Hepatocyte (in vitro differentiated cells): Measurements from ENCODE around the gene NPM3. TPM values are rescaled to one million over a fixed set of nuclear protein-coding genes. Genes with fewer than 3 reads are reported as not detected.

Source experiments
- DNase-seq: peaks from one replicate; pipeline ENCODE4 v3.0.0-alpha.2; 2016; ENCODE audit warnings: low spot score
- H2AFZ ChIP-seq: fragments of 200-600 bp; sonication (generic); 2 replicates; pipeline ENCODE4 v1.6.0; 2016; ENCODE audit warnings: antibody characterized with exemption, mild to moderate bottlenecking
- H3K27ac ChIP-seq: fragments of 200-600 bp; sonication (generic); 2 replicates; pipeline ENCODE4 v1.5.1; 2016; ENCODE audit warnings: mild to moderate bottlenecking
- H3K27me3 ChIP-seq: fragments of 200-600 bp; sonication (generic); 2 replicates; pipeline ENCODE4 v1.6.1; 2016
- H3K36me3 ChIP-seq: fragments of 200-600 bp; sonication (generic); replicated peaks from 2 replicates; pipeline ENCODE4 v1.5.1; 2016; ENCODE audit warnings: low read depth; ENCODE audit not compliant: insufficient read depth
- H3K4me1 ChIP-seq: fragments of 200-600 bp; sonication (generic); 2 replicates; pipeline ENCODE4 v1.5.1; 2016; ENCODE audit warnings: mild to moderate bottlenecking, moderate library complexity; ENCODE audit not compliant: insufficient read depth
- H3K4me2 ChIP-seq: fragments of 200-600 bp; sonication (generic); 2 replicates; pipeline ENCODE4 v1.6.0; 2016
- H3K4me3 ChIP-seq: fragments of 200-600 bp; sonication (generic); 2 replicates; pipeline ENCODE4 v1.5.1; 2016; ENCODE audit warnings: mild to moderate bottlenecking
- H3K79me2 ChIP-seq: fragments of 200-600 bp; sonication (generic); 2 replicates; pipeline ENCODE4 v1.6.0; 2017; ENCODE audit warnings: mild to moderate bottlenecking
- H3K9me2 ChIP-seq: fragments of 200-600 bp; sonication (generic); replicated peaks from 2 replicates; pipeline ENCODE4 v1.6.0; 2017; ENCODE audit warnings: mild to moderate bottlenecking; ENCODE audit not compliant: insufficient read depth
- H3K9me3 ChIP-seq: fragments of 200-600 bp; sonication (generic); 2 replicates; pipeline ENCODE4 v1.5.1; 2016; ENCODE audit warnings: low read depth, mild to moderate bottlenecking
- H4K20me1 ChIP-seq: fragments of 200-600 bp; sonication (generic); 2 replicates; pipeline ENCODE4 v1.6.0; 2016; ENCODE audit warnings: mild to moderate bottlenecking; ENCODE audit not compliant: insufficient read depth, poor library complexity, severe bottlenecking
- EZH2 ChIP-seq: fragments of 200-600 bp; sonication (generic); IDR thresholded peaks from 2 replicates; pipeline ENCODE4 v1.6.1; 2016; ENCODE audit warnings: antibody characterized with exemption, mild to moderate bottlenecking, borderline replicate concordance
- EZH2phosphoT487 ChIP-seq: fragments of 200-600 bp; sonication (generic); IDR thresholded peaks from one replicate; pipeline ENCODE4 v1.6.1; 2018; ENCODE audit warnings: antibody characterized with exemption, mild to moderate bottlenecking, low read depth, moderate library complexity; ENCODE audit not compliant: unreplicated experiment, severe bottlenecking
- WGBS: methylation state at CpG from one replicate; pipeline ENCODE4 v1.1.6; 2016; ENCODE audit warnings: low lambda C conversion rate; ENCODE audit errors: missing lambda C conversion rate; 5-methylcytosine and 5-hydroxymethylcytosine counted together
- polyA plus RNA-seq: library from polyadenylated mRNA; unstranded; fragments of >200 nt; fragmentation: Nextera tagmentation; extraction: Ambion mirVana; gene quantifications from 2 replicates; pipeline ENCODE4 v1.2.1, GENCODE V29; 2016
- total RNA-seq: library from RNA; depleted of rRNA; stranded (reverse); fragments of >200 nt; gene quantifications from 2 replicates; pipeline ENCODE4 v1.2.3, GENCODE V29; 2014
- TF ChIP-seq, protein P1 (sequence below): fragments of 200-600 bp; sonication (generic); IDR thresholded peaks from 2 replicates; pipeline ENCODE4 v1.5.1; 2016; ENCODE audit warnings: antibody characterized with exemption, mild to moderate bottlenecking; ENCODE audit not compliant: poor library complexity

Gene NPM3
- total and polyA plus RNA-seq, 2 experiments from 2014 or later, result 5.1 to 69.4 TPM

DNA sequence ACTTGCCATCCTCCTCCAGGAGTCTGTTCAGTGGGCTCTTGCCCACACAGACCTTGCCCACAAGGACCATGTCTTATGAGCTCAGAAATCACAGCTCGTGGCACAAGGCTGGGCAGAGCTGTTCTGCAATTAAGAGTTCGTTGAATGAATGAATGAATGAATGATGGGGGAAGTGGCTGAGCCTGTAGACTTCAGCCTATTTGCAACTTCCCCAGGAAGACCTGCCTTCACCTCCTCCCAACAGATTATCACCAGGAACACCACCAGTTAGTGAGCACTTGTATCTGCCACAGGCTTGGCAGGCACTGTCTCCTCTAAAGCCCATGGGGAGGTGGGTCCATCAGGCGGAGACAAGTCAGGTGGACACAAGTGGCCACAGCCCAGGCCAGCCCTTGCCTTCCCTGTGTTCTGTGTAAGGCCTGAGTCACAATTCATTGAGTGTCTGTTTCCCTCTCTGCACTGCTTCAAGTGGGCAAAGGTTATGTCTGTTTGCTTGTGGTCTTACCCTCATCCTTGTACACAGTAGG, 5.6 kb downstream of the NPM3 start:
- DNase-seq, result no peak
- Histone ChIP-seq H3K27ac (no peak overlapping the region), H3K9me3 (no peaks in the 10 kb centered on the region), H2AFZ (no peak overlapping the region), H3K36me3 (no peaks in the 10 kb centered on the region), H3K4me2 (no peak overlapping the region), H4K20me1 (no peaks in the 10 kb centered on the region), H3K4me3 (no peak overlapping the region), H3K4me1 (peaks cover 30% of the 10 kb centered on the region), H3K9me2 (no peaks in the 10 kb centered on the region), H3K27me3 (peaks cover 63% of the 10 kb centered on the region), H3K79me2 (no peaks in the 10 kb centered on the region)
- TF ChIP-seq, protein P1, sequence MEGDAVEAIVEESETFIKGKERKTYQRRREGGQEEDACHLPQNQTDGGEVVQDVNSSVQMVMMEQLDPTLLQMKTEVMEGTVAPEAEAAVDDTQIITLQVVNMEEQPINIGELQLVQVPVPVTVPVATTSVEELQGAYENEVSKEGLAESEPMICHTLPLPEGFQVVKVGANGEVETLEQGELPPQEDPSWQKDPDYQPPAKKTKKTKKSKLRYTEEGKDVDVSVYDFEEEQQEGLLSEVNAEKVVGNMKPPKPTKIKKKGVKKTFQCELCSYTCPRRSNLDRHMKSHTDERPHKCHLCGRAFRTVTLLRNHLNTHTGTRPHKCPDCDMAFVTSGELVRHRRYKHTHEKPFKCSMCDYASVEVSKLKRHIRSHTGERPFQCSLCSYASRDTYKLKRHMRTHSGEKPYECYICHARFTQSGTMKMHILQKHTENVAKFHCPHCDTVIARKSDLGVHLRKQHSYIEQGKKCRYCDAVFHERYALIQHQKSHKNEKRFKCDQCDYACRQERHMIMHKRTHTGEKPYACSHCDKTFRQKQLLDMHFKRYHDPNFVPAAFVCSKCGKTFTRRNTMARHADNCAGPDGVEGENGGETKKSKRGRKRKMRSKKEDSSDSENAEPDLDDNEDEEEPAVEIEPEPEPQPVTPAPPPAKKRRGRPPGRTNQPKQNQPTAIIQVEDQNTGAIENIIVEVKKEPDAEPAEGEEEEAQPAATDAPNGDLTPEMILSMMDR, result no peak
- TF ChIP-seq EZH2phosphoT487, result no peak
- no peak for TF ChIP-seq EZH2
- 78% methylated on average over 3 of the region's 3 CpGs for WGBS

GRCh38 chr10:101776161-101776817, 7.0 kb downstream of the NPM3 start:
- peaks cover 30% of the 10 kb centered on the region for H3K4me1 ChIP-seq
- no peak overlapping the region for H3K27ac ChIP-seq
- WGBS, result no CpG with 5 or more reads among the region's 74 CpGs
- H3K27me3 ChIP-seq, result peaks cover 77% of the 10 kb centered on the region
- TF ChIP-seq EZH2, result peak; percentile 26
- TF ChIP-seq EZH2phosphoT487, result peak; percentile 77
- TF ChIP-seq, protein P1, result no peak
- no peak overlapping the region for H3K4me3 ChIP-seq
- no peaks in the 10 kb centered on the region for H3K9me3 ChIP-seq
- H3K36me3 ChIP-seq, result no peaks in the 10 kb centered on the region
- no peak overlapping the region for H2AFZ ChIP-seq
- no peaks in the 10 kb centered on the region for H3K9me2 ChIP-seq
- peak overlapping the region; percentile 82 for H3K4me2 ChIP-seq
- no peak for DNase-seq
- H3K79me2 ChIP-seq, result no peaks in the 10 kb centered on the region
- no peaks in the 10 kb centered on the region for H4K20me1 ChIP-seq

- no peaks in the 10 kb centered on the region for H3K79me2 ChIP-seq
- no peak within 1 kb of the TSS for H2AFZ ChIP-seq
- TF ChIP-seq EZH2, result peak; percentile 91
- TF ChIP-seq, protein P1, result no peak
- TF ChIP-seq EZH2phosphoT487, result peak; percentile 80
- peaks cover 30% of the 10 kb centered on the region for H3K4me1 ChIP-seq
- peaks cover 82% of the 10 kb centered on the region for H3K27me3 ChIP-seq
- WGBS, result 7% methylated on average over 15 of the region's 98 CpGs
- H3K9me3 ChIP-seq, result no peaks in the 10 kb centered on the region
- no peaks in the 10 kb centered on the region for H3K9me2 ChIP-seq
- no peaks in the 10 kb centered on the region for H3K36me3 ChIP-seq
- H3K27ac ChIP-seq, result no peak within 1 kb of the TSS
- peak within 1 kb of the TSS; percentile 10 for H3K4me3 ChIP-seq
- H4K20me1 ChIP-seq, result no peaks in the 10 kb centered on the region
- peak within 1 kb of the TSS; percentile 82 for H3K4me2 ChIP-seq
- DNase-seq, result no peak
Observed at GRCh38 chr10:101775273-101776160, 7.7 kb downstream of the NPM3 start, which contains the start of gene FGF8. Gene FGF8, minus strand, starts transcription at chr10:101776114. Its CDS starts 214 bp downstream, at chr10:101775900.
